Activated CD8-positive, alpha-beta memory T cell treated with anti-CD3 and anti-CD28 coated beads, Interleukin-2, amount 50 U/mL, for 48 hours (primary cell): ENCODE measurements around the gene MAPK1.
"Not testable (repeated sequence)": the region's sequence is repeated elsewhere in the genome, so short reads cannot be mapped to it uniquely, and the experiment has no call there.

Source experiments
- DNase-seq: peaks from one replicate; pipeline ENCODE4 v3.0.0-alpha.2; 2020

Gene MAPK1

DNA sequence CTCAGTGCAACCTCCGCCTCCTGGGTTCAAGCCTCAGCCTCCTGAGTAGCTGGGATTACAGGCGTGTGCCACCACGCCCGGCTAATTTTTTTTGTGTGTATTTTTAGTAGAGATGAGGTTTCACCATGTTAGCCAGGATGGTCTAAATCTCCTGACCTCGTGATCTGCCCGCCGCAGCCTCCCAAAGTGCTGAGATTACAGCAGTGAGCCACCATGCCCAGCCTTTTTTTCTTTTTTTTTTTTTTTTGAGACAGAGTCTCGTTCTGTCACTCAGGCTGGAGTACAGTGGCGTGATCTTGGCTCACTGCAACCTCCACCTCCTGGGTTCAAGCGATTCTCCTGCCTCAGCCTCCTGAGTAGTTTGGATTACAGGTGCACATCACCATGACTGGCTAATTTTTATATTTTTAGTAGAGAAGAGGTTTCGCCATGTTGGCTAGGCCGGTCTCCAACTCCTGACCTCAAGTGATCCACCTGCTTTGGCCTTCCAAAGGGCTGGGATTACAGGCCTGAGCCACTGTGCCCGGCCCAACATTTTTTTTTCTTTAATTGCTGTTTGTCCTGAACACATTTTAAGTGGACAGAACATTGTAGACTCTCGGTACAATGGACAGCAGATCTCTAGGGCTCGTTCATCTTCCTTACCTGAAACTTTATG, 146.1 kb downstream of the MAPK1 start:
- not testable (repeated sequence) for DNase-seq

DNA sequence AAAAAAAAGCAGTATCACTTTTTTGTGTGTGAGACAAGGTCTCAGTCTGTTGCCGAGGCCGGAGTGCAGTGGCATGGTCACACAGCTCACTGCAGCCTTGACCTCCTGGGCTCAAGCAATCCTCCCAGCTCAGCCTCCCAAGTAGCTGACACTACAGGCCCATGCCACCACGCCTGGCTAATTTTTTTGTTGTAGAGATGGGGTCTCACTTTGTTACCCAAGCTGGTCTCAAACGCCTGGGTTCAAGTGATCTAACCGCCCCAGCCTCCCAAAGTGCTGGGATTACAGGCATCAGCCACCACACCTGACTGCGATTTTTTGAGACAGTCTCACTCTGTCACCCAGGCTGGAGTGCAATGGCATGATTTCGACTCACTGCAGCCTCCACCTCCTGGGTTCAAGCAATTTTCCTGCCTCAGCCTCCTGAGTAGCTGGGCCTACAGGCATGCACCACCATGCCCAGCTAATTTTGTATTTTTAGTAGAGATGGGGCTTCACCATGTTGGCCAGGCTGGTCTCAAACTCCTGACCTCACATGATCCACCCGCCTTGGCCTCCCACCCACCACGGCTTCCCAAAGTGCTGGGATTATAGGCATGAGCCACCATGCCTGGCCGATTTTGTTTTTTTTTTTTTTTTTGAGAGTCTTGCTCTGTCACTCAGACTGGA, 147.1 kb downstream of the MAPK1 start:
- not testable (repeated sequence) for DNase-seq

DNA sequence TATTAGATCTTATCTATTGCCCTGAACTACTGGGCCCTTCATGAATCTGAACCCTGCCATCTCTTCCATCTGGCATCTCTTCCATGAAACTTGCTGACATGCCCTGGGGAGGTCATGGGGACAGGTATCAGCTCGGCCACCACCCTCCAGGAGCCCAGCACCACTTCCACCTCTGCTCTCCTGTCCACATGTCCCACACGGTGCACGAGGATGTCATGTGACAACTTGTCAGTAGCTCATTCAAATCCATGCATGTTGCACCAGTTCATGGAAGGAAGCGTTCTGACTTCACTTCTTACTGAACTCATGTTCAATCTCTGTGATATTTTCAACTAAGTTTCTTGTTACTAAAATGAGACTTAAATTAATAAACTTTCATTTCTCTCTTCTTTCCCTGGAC, 148.4 kb downstream of the MAPK1 start:
- DNase-seq, result no peak

DNA sequence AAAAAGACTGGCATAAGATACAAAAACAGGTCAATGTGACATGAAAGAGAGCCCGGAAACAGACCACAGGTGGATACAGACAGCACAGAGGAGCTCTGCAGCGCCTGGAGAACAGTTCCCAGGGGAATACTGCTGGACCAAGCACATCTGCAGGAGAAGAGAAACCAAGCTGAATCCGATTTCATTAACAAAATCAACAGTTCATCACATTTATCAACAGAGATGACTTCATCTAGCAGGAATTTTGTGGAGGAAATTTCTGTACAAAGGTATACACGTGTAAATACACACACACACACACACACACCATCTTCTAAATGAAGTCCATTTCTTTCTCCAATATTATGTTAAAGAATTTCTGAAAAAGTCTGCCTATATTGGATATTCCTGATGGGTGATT, 148.9 kb downstream of the MAPK1 start:
- DNase-seq, result no peak

DNA sequence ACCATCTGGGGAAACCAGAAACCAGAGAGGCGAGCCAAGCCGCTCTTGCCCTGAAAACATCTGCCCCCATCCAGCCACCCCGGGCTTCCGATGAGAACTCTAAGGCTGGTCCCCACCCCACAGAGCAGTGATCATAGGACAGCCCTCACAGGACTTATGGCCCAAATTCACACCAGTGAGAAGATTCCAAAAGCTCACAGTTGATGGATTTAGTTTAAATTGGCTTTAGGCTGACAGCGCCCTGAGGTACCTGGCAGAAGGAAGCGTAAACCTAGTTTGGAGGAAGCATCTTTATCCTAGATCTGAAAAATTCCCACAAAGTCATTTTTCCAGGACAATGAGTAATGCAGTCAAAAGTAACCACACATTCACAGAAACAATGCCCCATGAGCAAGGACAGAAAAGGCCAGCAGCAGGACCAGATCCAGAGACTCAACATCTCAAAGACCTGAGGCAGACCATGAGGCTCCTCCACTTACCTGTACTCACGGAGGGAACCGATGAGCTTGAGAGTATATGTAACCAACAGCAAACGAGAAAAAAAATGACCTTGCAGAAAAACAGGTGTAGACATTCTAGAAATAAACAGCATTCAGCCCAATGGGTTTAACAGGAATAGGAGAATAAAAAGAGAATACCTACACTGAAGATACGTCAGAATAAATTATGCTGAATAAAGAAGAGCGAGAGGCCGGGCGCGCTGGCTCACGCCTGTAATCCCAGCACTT, 150.9 kb downstream of the MAPK1 start:
- DNase-seq, result not testable (repeated sequence)

DNA sequence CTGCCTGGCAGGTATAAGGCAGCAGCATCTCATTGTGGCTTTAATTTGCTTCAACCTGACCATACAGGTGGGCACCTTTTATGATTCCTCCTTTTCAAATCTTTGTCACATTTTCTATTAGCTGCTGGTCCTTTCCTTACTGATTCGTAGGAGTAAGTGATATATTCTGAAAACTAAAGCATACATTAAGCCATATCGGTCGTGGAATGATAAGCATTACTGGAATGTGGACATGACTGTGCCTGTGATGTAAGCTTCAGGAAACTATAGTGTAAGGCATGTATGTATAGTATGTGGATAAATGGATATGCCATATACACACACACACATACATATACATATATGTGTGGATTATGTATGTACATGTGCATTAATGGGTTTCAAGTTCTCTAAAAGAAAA, 152.7 kb downstream of the MAPK1 start:
- no peak for DNase-seq

DNA sequence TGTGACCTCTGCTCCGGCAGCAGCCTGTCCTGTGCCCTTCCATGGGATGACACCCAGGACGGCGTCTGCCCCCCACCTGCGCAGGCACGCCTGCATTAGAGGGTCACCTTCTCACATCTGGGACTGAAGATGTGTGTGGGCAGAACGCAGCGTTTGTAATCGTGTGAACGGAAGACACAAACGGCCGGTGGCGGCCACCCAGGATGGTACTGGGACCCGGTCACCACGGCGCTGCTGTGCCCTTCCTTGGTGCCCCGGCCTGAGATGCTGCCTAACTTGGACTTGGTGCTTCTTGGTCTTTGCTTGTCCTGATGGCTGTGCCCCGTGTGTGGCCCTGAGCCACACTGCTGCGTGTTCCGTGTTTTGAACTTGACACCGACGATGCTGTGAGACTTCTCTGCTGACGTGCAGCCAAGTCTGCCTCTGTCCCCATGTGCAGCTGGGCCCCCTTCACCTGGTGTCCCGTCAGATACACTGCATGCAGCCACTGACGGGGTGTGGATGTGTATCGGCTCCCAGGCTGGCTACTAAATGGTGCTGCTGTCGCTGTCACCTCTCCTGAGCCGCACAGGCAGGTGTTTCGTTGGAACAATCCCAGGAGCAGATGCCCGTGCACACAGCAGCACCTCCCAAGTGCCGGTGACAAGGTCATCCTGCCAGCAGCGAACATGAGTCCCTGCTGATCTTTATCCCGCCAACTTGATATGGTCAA, 153.2 kb downstream of the MAPK1 start:
- DNase-seq, result no peak

DNA sequence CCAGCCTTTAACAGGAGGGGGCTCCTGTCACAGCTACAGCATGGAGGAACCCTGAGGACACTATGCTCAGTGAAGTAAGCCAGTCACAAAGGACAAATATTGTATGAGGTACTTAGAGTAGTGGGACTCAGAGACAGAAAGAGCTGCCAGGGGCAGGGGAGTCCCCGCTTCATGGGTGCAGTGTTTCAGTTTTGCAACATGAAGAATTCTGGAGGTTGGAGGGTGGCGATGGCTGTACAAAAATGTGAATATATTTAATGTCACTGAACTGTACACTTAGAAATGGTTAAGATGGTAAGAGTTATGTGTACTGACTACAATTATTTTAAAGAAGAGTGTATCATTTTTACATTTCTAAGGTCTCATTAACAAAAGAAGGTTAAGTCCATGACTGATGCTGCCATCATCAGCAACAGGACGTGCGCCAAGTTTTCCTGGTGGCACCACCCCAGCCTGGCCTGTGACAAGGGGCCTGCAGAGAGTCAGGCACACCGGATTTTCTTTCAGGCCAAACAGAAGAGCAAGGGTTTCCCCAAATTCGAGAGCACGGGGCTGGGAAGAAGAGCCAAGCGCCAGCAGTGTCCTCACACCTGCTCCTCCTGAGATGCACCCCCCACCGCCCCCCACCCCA, 153.9 kb downstream of the MAPK1 start:
- no peak for DNase-seq

DNA sequence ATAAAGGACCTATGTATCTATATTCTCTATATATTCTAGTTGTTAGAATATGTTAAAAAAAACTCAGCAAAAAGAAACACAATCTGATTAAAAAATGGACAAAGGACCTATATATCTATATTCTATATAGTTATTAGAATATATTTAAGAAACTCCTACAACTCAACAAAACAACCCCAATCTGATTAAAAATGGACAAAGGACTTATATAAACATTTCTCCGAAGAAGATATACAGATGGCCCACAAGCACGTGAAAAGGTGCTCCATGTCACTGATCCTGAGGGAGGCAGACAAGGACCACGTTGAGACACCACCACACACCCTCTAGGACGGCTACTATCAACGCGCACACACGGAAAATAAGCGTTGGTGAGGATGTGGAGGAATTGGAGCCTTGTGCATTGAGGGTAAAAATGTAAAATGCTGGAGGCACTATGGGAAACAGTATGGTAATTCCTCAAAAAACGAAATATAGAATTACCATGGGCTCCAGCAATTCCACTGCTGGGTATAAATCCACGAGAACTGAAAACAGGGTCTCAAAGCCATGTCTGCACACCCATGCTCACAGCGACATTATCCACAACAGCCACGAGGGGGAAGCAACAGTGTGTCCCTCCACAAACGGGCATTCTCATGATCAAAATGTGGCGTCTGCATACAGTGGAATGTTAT, 154.6 kb downstream of the MAPK1 start:
- DNase-seq, result peak; percentile 68

DNA sequence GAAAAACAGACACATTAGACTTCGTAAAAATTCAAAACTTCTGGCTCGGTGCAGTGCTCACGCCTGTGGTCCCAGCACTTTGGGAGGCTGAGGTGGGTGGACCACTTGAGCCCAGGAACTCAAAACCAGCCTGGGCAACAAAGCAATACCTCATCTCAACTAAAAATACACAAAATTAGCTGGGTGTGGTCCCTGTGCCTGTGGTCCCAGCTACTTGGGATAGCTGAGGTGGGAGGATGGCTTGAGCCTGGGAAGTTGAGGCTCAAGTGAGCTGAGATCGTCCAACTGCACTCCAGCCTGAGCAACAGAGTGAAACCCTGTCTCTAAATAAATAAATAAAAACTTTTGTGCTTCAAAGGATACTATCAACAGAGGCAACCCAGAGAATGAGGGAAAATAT, 155.6 kb downstream of the MAPK1 start:
- DNase-seq, result no peak

DNA sequence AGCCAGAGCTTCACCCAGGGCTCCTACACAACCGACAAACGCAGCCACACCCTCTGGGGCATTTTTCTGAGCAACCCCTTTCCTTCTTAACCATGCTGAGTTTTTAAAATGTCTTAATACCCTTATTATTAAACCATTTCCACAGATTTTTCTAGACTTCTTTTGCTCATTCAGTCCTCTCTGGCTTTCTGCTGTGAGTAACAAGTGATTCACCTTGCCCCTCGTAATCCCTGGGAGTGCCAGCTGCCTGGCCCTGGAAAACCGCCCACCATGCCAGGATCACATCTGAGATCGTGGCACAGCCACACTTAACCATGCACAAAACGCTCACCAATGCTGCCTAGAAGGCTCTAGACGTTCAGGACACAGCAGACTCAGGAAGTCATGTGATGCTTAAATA, 157.3 kb downstream of the MAPK1 start:
- no peak for DNase-seq

DNA sequence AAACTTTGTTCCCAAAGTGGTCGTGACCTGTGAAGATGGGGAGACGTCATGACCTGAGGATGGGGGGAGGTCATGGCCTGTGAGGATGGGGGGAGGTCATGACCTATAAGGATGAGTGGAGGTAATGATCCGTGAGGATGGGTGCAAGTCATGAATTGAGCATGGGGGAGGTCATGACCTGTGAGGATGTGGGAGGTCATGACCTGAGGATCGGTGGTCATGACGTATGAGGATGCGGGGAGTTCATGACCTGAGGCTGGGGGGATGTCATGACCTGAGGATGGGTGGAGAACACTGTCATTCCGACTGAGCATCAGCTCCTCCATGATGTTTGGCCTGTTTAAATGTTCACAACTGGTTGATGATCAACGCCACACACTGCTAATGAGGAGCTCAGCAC, 157.8 kb downstream of the MAPK1 start:
- no peak for DNase-seq

DNA sequence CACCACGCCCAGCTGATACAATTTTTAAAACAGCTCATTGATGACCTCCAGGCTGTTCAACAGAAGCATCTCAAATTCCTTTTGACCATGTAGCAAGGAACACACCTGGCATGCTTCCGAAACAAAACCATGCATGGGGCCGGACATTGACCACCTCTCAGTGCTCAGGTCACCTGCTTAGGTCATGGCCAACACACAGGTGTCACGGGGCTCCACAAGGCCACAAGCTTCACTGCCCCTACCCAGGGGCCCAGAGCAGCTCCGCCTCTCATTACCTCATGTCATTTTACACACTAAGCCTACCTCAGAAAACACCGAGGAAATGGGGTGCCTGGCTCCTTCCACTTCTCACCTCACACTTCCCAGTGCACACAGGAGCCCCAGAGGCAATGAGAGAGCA, 158.5 kb downstream of the MAPK1 start:
- no peak for DNase-seq

DNA sequence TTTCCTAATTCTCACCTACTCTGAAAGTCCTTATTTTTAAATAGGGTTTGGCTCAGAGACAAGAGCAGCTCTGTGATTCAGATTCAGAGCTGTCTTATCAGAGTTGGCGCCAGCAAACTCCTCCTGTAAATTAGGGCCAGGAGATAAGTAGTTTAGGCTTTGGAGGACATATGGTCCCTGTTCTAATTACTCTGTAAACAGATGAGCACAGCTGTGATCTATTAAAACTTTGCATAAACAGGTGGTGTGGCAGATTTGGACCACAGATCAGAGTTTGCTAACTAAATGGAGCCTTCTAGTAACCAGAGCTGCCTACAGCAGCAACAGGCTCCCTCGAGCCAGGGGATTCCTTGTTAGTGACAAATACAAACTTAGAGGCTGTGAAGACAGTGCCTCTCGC, 159.8 kb downstream of the MAPK1 start:
- no peak for DNase-seq
